Measurements from ENCODE around the gene TFF3.

TFF3 gene

GRCh38 chr21:42319376-42319775, 4.2 kb upstream of the TFF3 start:
- TF ChIP-seq SP1 (IDR thresholded peaks at IDR 0.05) = no peak
- no peak for TF ChIP-seq L3MBTL2 (conservative IDR thresholded peaks at IDR 0.05)
- no peak for TF ChIP-seq LEF1 (IDR thresholded peaks at IDR 0.05; ENCODE audit: borderline replicate concordance)
- TF ChIP-seq TARDBP (IDR thresholded peaks at IDR 0.05) = no peak
- TF ChIP-seq, protein P1, sequence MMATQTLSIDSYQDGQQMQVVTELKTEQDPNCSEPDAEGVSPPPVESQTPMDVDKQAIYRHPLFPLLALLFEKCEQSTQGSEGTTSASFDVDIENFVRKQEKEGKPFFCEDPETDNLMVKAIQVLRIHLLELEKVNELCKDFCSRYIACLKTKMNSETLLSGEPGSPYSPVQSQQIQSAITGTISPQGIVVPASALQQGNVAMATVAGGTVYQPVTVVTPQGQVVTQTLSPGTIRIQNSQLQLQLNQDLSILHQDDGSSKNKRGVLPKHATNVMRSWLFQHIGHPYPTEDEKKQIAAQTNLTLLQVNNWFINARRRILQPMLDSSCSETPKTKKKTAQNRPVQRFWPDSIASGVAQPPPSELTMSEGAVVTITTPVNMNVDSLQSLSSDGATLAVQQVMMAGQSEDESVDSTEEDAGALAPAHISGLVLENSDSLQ (IDR thresholded peaks at IDR 0.05) = no peak
- TF ChIP-seq ZNF384 (IDR thresholded peaks at IDR 0.05) = no peak
- no peak for TF ChIP-seq NFRKB (IDR thresholded peaks at IDR 0.05)
- TF ChIP-seq FOXA1 (IDR thresholded peaks at IDR 0.05) = no peak
- TF ChIP-seq FOXM1 (IDR thresholded peaks at IDR 0.05; ENCODE audit: borderline replicate concordance) = no peak
- no peak for TF ChIP-seq HDGF (IDR thresholded peaks at IDR 0.05; ENCODE audit: borderline replicate concordance)
- no peak for TF ChIP-seq CTBP1 (IDR thresholded peaks at IDR 0.05; ENCODE audit: borderline replicate concordance)
- no peak for TF ChIP-seq BHLHE40 (IDR thresholded peaks at IDR 0.05; ENCODE audit: borderline replicate concordance)
- no peak for TF ChIP-seq FOXK2 (IDR thresholded peaks at IDR 0.05)
- no peak for TF ChIP-seq SUZ12 (IDR thresholded peaks at IDR 0.05)
- POLR2A ChIA-PET = no interaction called here
- CTCF ChIA-PET = no interaction called here
- DNase-seq (ENCODE audit: extremely low spot score) = no peak

- no peak for TF ChIP-seq TARDBP (IDR thresholded peaks at IDR 0.05)
- TF ChIP-seq BHLHE40 (IDR thresholded peaks at IDR 0.05; ENCODE audit: borderline replicate concordance) = no peak
- TF ChIP-seq, protein P1 (IDR thresholded peaks at IDR 0.05) = no peak
- TF ChIP-seq ZNF384 (IDR thresholded peaks at IDR 0.05) = no peak
- TF ChIP-seq LEF1 (IDR thresholded peaks at IDR 0.05; ENCODE audit: borderline replicate concordance) = no peak
- TF ChIP-seq ARNT (IDR thresholded peaks at IDR 0.05) = no peak
- no peak for TF ChIP-seq FOXM1 (IDR thresholded peaks at IDR 0.05; ENCODE audit: borderline replicate concordance)
- no peak for TF ChIP-seq L3MBTL2 (conservative IDR thresholded peaks at IDR 0.05)
- no peak for TF ChIP-seq FOXK2 (IDR thresholded peaks at IDR 0.05)
- TF ChIP-seq SUZ12 (IDR thresholded peaks at IDR 0.05) = no peak
- no peak for TF ChIP-seq SP1 (IDR thresholded peaks at IDR 0.05)
- TF ChIP-seq FOXA1 (IDR thresholded peaks at IDR 0.05) = no peak
- TF ChIP-seq CTBP1 (IDR thresholded peaks at IDR 0.05; ENCODE audit: borderline replicate concordance) = no peak
- no peak for TF ChIP-seq ELF4 (IDR thresholded peaks at IDR 0.05)
- TF ChIP-seq NFRKB (IDR thresholded peaks at IDR 0.05) = no peak
- no peak for TF ChIP-seq HDGF (IDR thresholded peaks at IDR 0.05; ENCODE audit: borderline replicate concordance)
- ChIA-PET CTCF (no interaction called here), POLR2A (no interaction called here)
Observed at GRCh38 chr21:42317826-42318746, 2.9 kb upstream of the TFF3 start.

GRCh38 chr21:42317341-42317741, 2.1 kb upstream of the TFF3 start:
- no peak for DNase-seq (ENCODE audit: extremely low spot score)
- ChIA-PET POLR2A (no interaction called here), CTCF (no interaction called here)
- TF ChIP-seq HDGF (IDR thresholded peaks at IDR 0.05; ENCODE audit: borderline replicate concordance) (no peak), BHLHE40 (IDR thresholded peaks at IDR 0.05; ENCODE audit: borderline replicate concordance) (no peak), FOXA1 (IDR thresholded peaks at IDR 0.05) (no peak), ZNF384 (IDR thresholded peaks at IDR 0.05) (no peak), ELF4 (IDR thresholded peaks at IDR 0.05) (no peak), NFRKB (IDR thresholded peaks at IDR 0.05) (no peak), L3MBTL2 (conservative IDR thresholded peaks at IDR 0.05) (no peak), FOXM1 (IDR thresholded peaks at IDR 0.05; ENCODE audit: borderline replicate concordance) (no peak), ARNT (IDR thresholded peaks at IDR 0.05) (no peak), SUZ12 (IDR thresholded peaks at IDR 0.05) (no peak), SP1 (IDR thresholded peaks at IDR 0.05) (no peak), FOXK2 (IDR thresholded peaks at IDR 0.05) (no peak), LEF1 (IDR thresholded peaks at IDR 0.05; ENCODE audit: borderline replicate concordance) (no peak)
- TF ChIP-seq, protein P1 (IDR thresholded peaks at IDR 0.05) = no peak

More at GRCh38 chr21:42317826-42318746, 2.9 kb upstream of the TFF3 start:
- DNase-seq (ENCODE audit: extremely low spot score) = no peak

GRCh38 chr21:42316891-42317290, 1.7 kb upstream of the TFF3 start:
- DNase-seq (ENCODE audit: extremely low spot score) = no peak
- ChIA-PET POLR2A (no interaction called here), CTCF (interaction anchor here (0.8 kb wide), 1 partner anchor 72 kb away, joined by 3 read pairs; no protein-coding TSS in a partner anchor)
- no peak for TF ChIP-seq L3MBTL2 (conservative IDR thresholded peaks at IDR 0.05)
- TF ChIP-seq FOXM1 (IDR thresholded peaks at IDR 0.05; ENCODE audit: borderline replicate concordance) = no peak
- TF ChIP-seq FOXK2 (IDR thresholded peaks at IDR 0.05) = no peak
- TF ChIP-seq SP1 (IDR thresholded peaks at IDR 0.05) = no peak
- TF ChIP-seq ZNF384 (IDR thresholded peaks at IDR 0.05) = no peak
- no peak for TF ChIP-seq FOXA1 (IDR thresholded peaks at IDR 0.05)

GRCh38 chr21:42314616-42315295, 453 bp downstream of the TFF3 start:
- DNase-seq (ENCODE audit: extremely low spot score) = no peak
- TF ChIP-seq HDGF (IDR thresholded peaks at IDR 0.05; ENCODE audit: borderline replicate concordance) (no peak), ARNT (IDR thresholded peaks at IDR 0.05) (no peak), FOXA1 (IDR thresholded peaks at IDR 0.05) (no peak), ZNF384 (IDR thresholded peaks at IDR 0.05) (no peak), BHLHE40 (IDR thresholded peaks at IDR 0.05; ENCODE audit: borderline replicate concordance) (no peak), CTBP1 (IDR thresholded peaks at IDR 0.05; ENCODE audit: borderline replicate concordance) (no peak), SP1 (IDR thresholded peaks at IDR 0.05) (no peak), NFRKB (IDR thresholded peaks at IDR 0.05) (no peak), TARDBP (IDR thresholded peaks at IDR 0.05) (no peak), L3MBTL2 (conservative IDR thresholded peaks at IDR 0.05) (no peak)
- TF ChIP-seq, protein P1 (IDR thresholded peaks at IDR 0.05) = no peak
- POLR2A ChIA-PET = no interaction called here

More at GRCh38 chr21:42314616-42315295, 453 bp downstream of the TFF3 start:
- CTCF ChIA-PET = no interaction called here

Data from HEK293T (cell line).